T47D (cell line): ENCODE results near the gene LRTM1.

Experiments used
- DNase-seq, 2 experiments: peaks; one replicate each; pipeline versions ENCODE4 v3.0.0 to v3.0.0-alpha.2; 2011 to 2012; ENCODE audit warnings: low read depth in 1 of 2, low spot score in 1 of 2
- JUND ChIP-seq: IDR thresholded peaks from 2 replicates; pipeline ENCODE4 v1.6.1; 2012; ENCODE audit warnings: low read depth
- in situ Hi-C: cut with HindIII; loops from 2 replicates; pipeline ENCODE4 v1.10.0; 2016; ENCODE audit warnings: low sequenced_read_pairs, low pct_unique_long_range_greater_than_20kb

LRTM1 gene

DNA sequence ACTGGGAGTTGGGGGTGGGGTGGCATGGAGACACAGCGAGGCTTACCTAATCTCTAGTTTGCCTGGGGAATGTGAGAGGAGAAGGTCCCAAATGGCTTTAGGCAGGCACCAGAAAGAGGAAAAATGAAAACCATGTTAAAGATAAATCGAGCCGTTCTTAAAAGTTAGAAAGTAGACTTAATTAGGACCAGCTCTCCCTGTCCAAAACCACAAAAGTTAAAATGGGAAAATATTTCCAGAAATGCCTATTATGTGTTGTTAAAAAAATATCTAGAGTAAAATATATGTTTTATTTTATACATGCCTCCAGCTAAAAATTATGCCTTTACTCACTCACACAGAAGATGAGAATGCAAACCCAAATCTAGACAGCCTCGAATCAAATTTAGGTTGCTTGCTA lies 50.1 kb downstream of the LRTM1 start:
- no peak for DNase-seq
- no peak for TF ChIP-seq JUND
- in situ Hi-C loops = no loop called here

GRCh38 chr3:54876694-54877093 lies 51.2 kb downstream of the LRTM1 start:
- no peak for TF ChIP-seq JUND
- DNase-seq = no peak
- in situ Hi-C loops = no loop called here

DNA sequence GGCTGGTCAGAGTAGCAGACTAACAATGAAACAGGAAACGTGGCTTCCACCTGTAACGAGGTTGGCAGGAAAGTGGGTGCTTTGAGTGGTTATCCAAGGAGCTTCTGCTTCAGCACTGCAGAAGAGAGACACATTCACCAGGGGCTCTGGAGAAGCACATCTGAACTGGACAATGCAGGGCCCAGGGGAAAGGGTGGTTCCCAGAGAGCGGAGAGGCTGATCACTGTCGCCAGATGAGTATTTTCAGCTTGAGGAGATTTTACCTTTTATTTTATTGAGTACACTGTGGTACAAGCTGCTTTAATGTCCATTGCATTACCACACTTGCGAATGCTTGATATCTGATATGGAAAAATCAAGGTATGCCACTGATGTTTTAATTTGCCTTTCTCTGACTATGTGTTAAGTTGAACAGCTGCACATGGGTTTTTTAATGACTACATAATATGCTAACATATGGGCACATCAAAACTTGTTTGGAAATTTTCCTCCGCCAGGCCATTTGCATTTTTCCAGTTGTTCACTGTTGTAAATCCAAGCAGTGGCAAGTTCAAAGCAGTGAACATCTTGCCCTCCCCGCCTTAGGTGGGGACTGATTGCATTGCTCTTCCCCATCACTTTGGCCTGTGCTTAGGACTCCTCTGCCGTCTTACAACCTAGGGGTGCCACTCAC lies 52.1 kb downstream of the LRTM1 start:
- in situ Hi-C loops = no loop called here
- DNase-seq = no peak
- no peak for TF ChIP-seq JUND

- TF ChIP-seq JUND = no peak
- in situ Hi-C loops = no loop called here
- no peak for DNase-seq
Observed at GRCh38 chr3:54874816-54875556, 52.9 kb downstream of the LRTM1 start.

GRCh38 chr3:54873059-54874010 lies 54.5 kb downstream of the LRTM1 start:
- DNase-seq = no peak
- no peak for TF ChIP-seq JUND
- in situ Hi-C loops = no loop called here

- TF ChIP-seq JUND = no peak
- in situ Hi-C loops = no loop called here
- DNase-seq = peak in 1 of 2 experiments; percentile 20
Observed at GRCh38 chr3:54871867-54872266, 56.0 kb downstream of the LRTM1 start.

- DNase-seq = peak; percentile 23 to 55
- in situ Hi-C loops = no loop called here
- no peak for TF ChIP-seq JUND
Observed at GRCh38 chr3:54870423-54870822, 57.4 kb downstream of the LRTM1 start.
